HG02943 (cell line): ENCODE results near the gene REEP5.
"Not testable (repeated sequence)": the region's sequence is repeated elsewhere in the genome, so short reads cannot be mapped to it uniquely, and the experiment has no call there.

ENCODE experiments used
- ATAC-seq: cut with Tn5 transposase; IDR thresholded peaks from one replicate; pipeline ENCODE4 v1.9.1; 2021; ENCODE audit warnings: mild to moderate bottlenecking, low read depth, moderate library complexity; ENCODE audit not compliant: unreplicated experiment

The REEP5 gene

GRCh38 chr5:112892776-112893175 lies 29.3 kb downstream of the REEP5 start:
- no peak for ATAC-seq

DNA sequence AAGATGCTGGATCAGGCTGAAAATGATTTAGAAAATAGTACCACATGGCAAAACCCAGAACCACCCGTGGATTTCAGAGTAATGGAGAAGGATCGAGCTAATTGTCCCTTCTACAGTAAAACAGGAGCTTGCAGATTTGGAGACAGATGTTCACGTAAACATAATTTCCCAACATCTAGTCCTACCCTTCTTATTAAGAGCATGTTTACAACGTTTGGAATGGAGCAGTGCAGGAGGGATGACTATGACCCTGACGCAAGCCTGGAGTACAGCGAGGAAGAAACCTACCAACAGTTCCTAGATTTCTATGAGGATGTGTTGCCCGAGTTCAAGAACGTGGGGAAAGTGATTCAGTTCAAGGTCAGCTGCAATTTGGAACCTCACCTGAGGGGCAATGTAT lies 30.0 kb downstream of the REEP5 start:
- not testable (repeated sequence) for ATAC-seq

DNA sequence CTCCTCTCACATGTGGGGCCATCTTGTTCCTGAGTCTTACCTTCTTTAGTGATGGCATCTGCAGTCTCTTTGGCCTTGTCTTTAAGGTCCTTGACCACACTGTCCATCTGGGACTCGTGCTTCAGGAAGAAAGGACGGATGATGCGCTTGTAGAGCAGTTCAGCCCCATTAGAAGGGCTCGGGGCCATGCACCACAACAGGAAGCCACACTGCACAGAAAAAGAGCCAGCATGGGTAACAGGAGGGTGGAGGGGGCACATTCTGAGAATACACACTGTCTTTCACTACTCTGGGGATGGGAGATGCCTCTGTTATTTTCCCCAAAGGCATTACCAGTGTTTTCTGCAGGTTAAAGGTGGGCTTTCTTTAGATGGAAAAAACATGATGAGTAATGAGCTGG lies 35.1 kb downstream of the REEP5 start:
- no peak for ATAC-seq

- ATAC-seq: no peak
Measured at GRCh38 chr5:112885001-112885400, 37.0 kb downstream of the REEP5 start.

GRCh38 chr5:112883192-112883591 lies 38.8 kb downstream of the REEP5 start:
- ATAC-seq: no peak

- ATAC-seq: no peak
Measured at GRCh38 chr5:112880219-112880964, 41.6 kb downstream of the REEP5 start.

GRCh38 chr5:112878760-112879159 lies 43.3 kb downstream of the REEP5 start:
- no peak for ATAC-seq

DNA sequence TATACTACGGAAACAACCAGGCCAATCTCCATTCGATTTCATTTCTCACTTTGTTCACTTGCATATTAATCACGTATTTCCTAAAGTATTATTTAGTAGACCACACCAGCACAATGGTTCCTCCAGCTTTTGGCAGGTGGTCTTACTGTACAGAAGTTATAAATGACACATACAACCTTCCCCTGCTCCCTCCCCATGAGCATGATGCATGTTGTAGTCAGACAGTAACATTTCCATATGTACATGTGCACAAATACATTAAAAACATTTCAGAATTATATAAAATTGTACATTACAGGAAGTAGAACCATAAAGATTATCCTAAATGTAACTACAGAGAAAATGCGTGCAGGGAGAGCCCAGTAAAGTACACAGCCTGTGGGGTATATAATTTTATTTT lies 43.9 kb downstream of the REEP5 start:
- ATAC-seq: no peak

GRCh38 chr5:112876362-112876761 lies 45.7 kb downstream of the REEP5 start:
- no peak for ATAC-seq

DNA sequence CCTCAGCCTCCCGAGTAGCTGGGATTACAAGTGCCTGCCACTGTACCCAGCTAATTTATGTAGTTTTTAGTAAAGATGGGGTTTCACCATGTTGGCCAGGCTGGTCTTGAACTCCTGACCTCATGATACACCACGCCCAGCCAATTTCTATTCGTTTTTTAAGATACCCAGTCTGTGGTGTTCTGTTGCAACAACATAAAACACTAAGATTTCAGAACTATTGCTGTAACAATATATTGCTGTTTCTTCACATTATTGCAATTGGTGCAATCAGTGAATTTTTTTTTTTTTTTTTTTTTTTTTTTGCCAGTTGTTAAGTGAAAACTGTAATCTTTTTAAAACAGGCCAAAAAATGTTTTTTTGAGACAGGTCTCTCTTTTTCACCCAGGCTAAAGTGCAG lies 51.1 kb downstream of the REEP5 start:
- no peak for ATAC-seq

DNA sequence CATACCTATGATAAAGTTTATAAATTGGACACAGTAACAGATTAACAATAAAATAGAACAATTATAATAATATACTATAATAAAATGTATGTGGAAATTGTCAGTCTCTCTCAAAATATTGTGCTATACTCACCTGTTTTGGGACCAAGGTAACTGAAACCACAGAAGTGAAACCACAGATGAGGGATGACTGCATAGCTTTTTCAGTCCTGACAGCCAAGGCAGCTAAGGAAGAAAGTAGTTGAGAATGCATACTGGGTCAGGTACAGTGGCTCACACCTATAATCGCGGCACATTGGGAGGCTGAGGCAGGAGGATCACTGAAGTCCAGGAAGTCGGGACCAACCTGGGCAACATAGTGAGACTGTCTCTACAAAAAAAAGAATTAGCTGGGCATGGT lies 52.1 kb downstream of the REEP5 start:
- peak; percentile 70 for ATAC-seq

- no peak for ATAC-seq
Measured at GRCh38 chr5:112867411-112867810, 54.6 kb downstream of the REEP5 start.

- no peak for ATAC-seq
Measured at GRCh38 chr5:112866739-112867138, 55.3 kb downstream of the REEP5 start.

DNA sequence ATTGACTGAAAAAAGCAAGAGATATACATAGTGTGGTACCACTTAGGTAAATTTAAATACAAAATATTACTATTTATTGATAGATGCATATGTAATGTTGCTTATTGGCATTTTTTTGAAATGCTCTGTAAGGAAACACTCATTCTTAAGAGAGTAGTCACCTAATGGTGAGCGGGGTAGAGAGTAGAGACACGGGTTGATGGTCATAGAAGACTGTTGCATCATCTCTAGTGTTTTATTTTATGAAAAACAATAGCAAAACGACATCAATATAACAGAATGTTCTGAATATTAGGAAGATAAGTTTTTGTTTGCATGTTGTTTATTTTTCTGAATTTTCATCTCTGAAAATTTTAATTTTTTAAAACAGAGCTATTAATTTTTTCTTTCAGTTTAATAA lies 56.9 kb downstream of the REEP5 start:
- ATAC-seq: no peak

- ATAC-seq: no peak
Measured at GRCh38 chr5:112863549-112863948, 58.5 kb downstream of the REEP5 start.

DNA sequence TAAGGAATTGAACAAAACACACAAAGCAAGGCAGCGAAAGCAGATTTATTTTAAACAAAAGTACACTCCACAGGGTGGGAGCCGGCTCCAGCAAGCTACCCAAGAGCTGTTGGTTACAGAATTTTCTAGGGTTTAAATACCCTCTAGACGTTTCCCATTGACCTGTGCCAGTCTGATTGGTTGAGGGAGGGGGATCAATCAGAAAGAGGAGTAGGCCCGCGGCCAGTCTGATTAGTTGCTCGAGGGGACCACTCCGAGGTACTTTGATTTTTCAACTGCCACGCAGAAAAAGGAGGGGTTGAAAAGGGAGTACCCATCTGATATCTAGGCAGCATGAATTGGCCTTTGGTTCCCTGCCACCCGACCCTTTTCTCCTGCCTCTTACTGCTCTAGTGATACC lies 59.9 kb downstream of the REEP5 start:
- ATAC-seq: no peak

DNA sequence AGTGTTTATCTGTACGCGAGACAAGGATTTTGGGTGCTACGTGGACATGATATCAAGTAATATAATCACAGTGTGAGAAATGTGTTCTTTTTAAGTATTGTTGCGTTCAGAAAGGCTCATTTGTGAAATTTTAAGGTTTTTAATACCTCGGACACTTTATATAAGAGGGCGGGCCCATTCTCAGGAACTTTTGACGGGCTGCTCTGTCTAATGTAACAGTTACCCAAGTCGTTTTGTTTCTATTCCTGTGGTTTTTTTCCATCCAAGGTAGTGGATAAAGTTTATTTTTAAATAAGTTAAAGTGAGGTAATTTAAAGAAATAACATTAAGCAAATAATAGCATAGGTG lies 60.4 kb downstream of the REEP5 start:
- no peak for ATAC-seq

- ATAC-seq: peak; percentile 99
Measured at GRCh38 chr5:112860929-112861637, 60.9 kb downstream of the REEP5 start, which contains the start of gene SRP19. TSS of gene SRP19 (plus strand) at chr5:112861287. CDS start at chr5:112861377, 90 bp downstream.

- not testable (repeated sequence) for ATAC-seq
Measured at GRCh38 chr5:112860571-112860928, 61.5 kb downstream of the REEP5 start.

DNA sequence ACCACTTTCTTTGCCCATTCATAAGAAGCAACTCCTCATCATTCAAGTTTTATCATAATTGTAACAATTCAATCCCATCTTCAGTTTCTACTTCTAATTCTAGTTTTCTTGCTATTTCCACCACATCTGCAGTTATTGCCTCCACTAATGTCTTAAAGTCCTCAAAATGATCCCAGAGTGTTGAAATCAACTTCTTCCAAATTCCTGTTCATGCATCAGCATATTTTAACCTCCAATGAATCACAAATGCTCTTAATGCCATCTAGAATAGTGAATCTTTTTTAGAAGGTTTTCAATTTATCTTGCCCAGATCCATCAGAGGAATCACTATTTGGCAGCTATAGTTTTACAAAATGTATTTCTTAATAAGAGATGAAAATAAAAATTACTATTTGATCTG lies 64.2 kb downstream of the REEP5 start:
- ATAC-seq: no peak

GRCh38 chr5:112854651-112855050 lies 67.4 kb downstream of the REEP5 start:
- ATAC-seq: no peak

DNA sequence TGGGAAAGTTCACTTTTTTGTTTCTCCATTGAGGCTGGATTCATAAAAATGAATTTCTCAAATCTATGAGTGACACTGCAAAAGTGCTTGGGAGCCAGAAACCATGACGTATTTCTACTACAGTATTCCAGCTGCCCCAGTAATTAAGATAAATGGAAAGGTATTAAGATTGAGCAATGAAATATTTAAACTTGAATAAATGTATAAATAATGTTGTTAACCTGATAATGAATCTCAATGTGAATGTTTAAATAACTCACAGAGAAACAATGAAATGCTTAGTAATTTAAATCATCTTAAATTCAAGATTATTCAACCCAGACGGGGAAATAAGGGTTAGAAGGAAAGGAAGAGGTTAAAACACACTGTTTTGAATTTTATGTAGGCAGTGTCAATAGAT lies 72.1 kb downstream of the REEP5 start:
- no peak for ATAC-seq
